K562 (cell line): Measurements from ENCODE around the gene PRICKLE4. TPM values are rescaled to one million over a fixed set of nuclear protein-coding genes. Genes with fewer than 3 reads are reported as not detected.

Experiments
- BMI1 ChIP-seq: fragments of 150-350 bp; IDR thresholded peaks from 2 replicates; pipeline ENCODE4 v1.6.1; 2014; ENCODE audit warnings: low read length
- BRD4 ChIP-seq: fragments of 200-600 bp; sonication (generic); IDR thresholded peaks from 2 replicates; pipeline ENCODE4 v1.6.1; 2017; ENCODE audit warnings: inconsistent platforms
- CCAR2 ChIP-seq: fragments of 200-400 bp; formaldehyde crosslinking; IDR thresholded peaks from 2 replicates; pipeline ENCODE4 v1.6.1; 2017; ENCODE audit warnings: mild to moderate bottlenecking, low read depth, low read length
- ETV1 ChIP-seq: fragments of 450-650 bp; conservative IDR thresholded peaks from 2 replicates; pipeline ENCODE4 v1.6.1; 2016; ENCODE audit warnings: missing genetic modification characterization, control low read depth, low read depth, missing compliant biosample characterization
- GATAD2A ChIP-seq: fragments of 450-650 bp; IDR thresholded peaks from 2 replicates; pipeline ENCODE4 v1.6.1; 2017
- HDAC1 ChIP-seq, 2 experiments: fragments of 450-650 bp; IDR thresholded peaks; 2 replicates each; pipeline ENCODE4 v1.6.1; 2016 to 2017; ENCODE audit warnings: inconsistent platforms in 1 of 2, mild to moderate bottlenecking in 1 of 2, moderate library complexity in 1 of 2
- HMG20A ChIP-seq: fragments of 450-650 bp; formaldehyde crosslinking; conservative IDR thresholded peaks from 2 replicates; pipeline ENCODE4 v1.4.0; 2020; ENCODE audit warnings: mild to moderate bottlenecking, mixed read lengths
- HOXB6 ChIP-seq: fragments of 250-450 bp; sonication (Bioruptor Pico); IDR thresholded peaks from 2 replicates; pipeline ENCODE4 v1.5.1; 2022; ENCODE audit warnings: mild to moderate bottlenecking, borderline replicate concordance
- IFI16 ChIP-seq: fragments of 250-450 bp; sonication (Bioruptor Pico); IDR thresholded peaks from 2 replicates; pipeline ENCODE4 v2.1.2; 2022; ENCODE audit warnings: mild to moderate bottlenecking, inconsistent platforms
- KLF10 ChIP-seq: fragments of 250-450 bp; sonication (Bioruptor Pico); IDR thresholded peaks from 2 replicates; pipeline ENCODE4 v1.6.1; 2021; ENCODE audit warnings: matching md5 sums
- MAX ChIP-seq: sonication (generic); formaldehyde crosslinking; IDR thresholded peaks from 2 replicates; pipeline ENCODE4 v1.9.0; 2022; ENCODE audit warnings: mild to moderate bottlenecking, missing genetic modification reagents
- MAZ ChIP-seq, 2 experiments: fragments of 450-650 bp in 1 of 2; sonication (generic) in 1 of 2; formaldehyde crosslinking; IDR thresholded peaks in 1 of 2; conservative IDR thresholded peaks in 1 of 2; 2 replicates each; pipeline versions ENCODE4 v1.4.0 to v1.5.0; 2020; ENCODE audit warnings: mild to moderate bottlenecking in 1 of 2, missing genetic modification reagents in 1 of 2
- MBD2 ChIP-seq: sonication (generic); IDR thresholded peaks from 2 replicates; pipeline ENCODE4 v1.6.1; 2016; ENCODE audit warnings: low read depth, borderline replicate concordance
- MTA3 ChIP-seq: fragments of 450-650 bp; formaldehyde crosslinking; IDR thresholded peaks from 2 replicates; pipeline ENCODE4 v1.6.1; 2017; ENCODE audit warnings: mild to moderate bottlenecking, borderline replicate concordance
- MYC ChIP-seq, 2 experiments: fragments of 250-450 bp in 1 of 2; sonication (Bioruptor Pico) in 1 of 2; IDR thresholded peaks; 2 replicates each; pipeline versions ENCODE4 v1.5.1 to v1.6.1; 2012 to 2021; ENCODE audit warnings: low read depth in 2 of 2, borderline replicate concordance in 1 of 2, improper control_type of control experiment in 1 of 2, low read length in 1 of 2, mild to moderate bottlenecking in 1 of 2, moderate library complexity in 1 of 2
- NCOA4 ChIP-seq: fragments of 450-650 bp; IDR thresholded peaks from 2 replicates; pipeline ENCODE4 v1.6.1; 2018; ENCODE audit warnings: mild to moderate bottlenecking; ENCODE audit not compliant: partially characterized antibody
- RCOR1 ChIP-seq, 2 experiments: IDR thresholded peaks; 2 replicates each; pipeline ENCODE4 v1.6.1; 2012; ENCODE audit warnings: low read depth in 2 of 2, low read length in 2 of 2, borderline replicate concordance in 1 of 2, improper control_type of control experiment in 1 of 2
- SAFB ChIP-seq: fragments of 200-400 bp; formaldehyde crosslinking; IDR thresholded peaks from 2 replicates; pipeline ENCODE4 v1.6.1; 2017; ENCODE audit warnings: low read depth, low read length, borderline replicate concordance
- STAG1 ChIP-seq: sonication (generic); formaldehyde crosslinking; IDR thresholded peaks from 2 replicates; pipeline ENCODE4 v1.5.0; 2020; ENCODE audit warnings: missing genetic modification reagents, borderline replicate concordance
- TAF7 ChIP-seq: fragments of 450-650 bp; IDR thresholded peaks from 2 replicates; pipeline ENCODE4 v1.6.1; 2016; ENCODE audit warnings: missing genetic modification characterization, missing compliant biosample characterization
- ZBTB8A ChIP-seq: fragments of 450-650 bp; IDR thresholded peaks from 2 replicates; pipeline ENCODE4 v1.6.1; 2018; ENCODE audit warnings: mild to moderate bottlenecking, moderate library complexity; ENCODE audit not compliant: partially characterized antibody
- ZFP1 ChIP-seq: fragments of 450-650 bp; formaldehyde crosslinking; IDR thresholded peaks from 2 replicates; pipeline ENCODE4 v1.4.0; 2020; ENCODE audit warnings: mild to moderate bottlenecking, mixed read lengths
- polyA plus RNA-seq, 8 experiments: library from polyadenylated mRNA; depleted of rRNA in 4 of 8; stranded (reverse) in 5 of 8; unstranded in 3 of 8; fragments of >200 nt; fragmentation: Nextera tagmentation in 2 of 8; fragmentation: Illumina TruSeq in 1 of 8; extraction: Ambion mirVana in 2 of 8; extraction: Trizol in 1 of 8; gene quantifications; 2 replicates each; pipeline versions ENCODE4 v1.2.1 to v1.2.3, GENCODE V29; 2011 to 2014; ENCODE audit warnings: inconsistent platforms in 1 of 8, missing spikeins in 1 of 8
- total RNA-seq, 7 experiments: library from RNA; depleted of rRNA in 6 of 7; stranded (reverse); fragments of >200 nt in 6 of 7; fragmentation: Illumina TruSeq in 2 of 7; extraction: Trizol in 2 of 7; gene quantifications; 2 replicates each; pipeline versions ENCODE4 v1.2.1 to v1.2.3, GENCODE V29; 2011 to 2021; ENCODE audit warnings: low replicate concordance in 1 of 7
- TF ChIP-seq, protein P1 (sequence below): fragments of 250-450 bp; sonication (Bioruptor Pico); IDR thresholded peaks from 2 replicates; pipeline ENCODE4 v1.4.0; 2020; ENCODE audit warnings: mild to moderate bottlenecking
- TF ChIP-seq, protein P2 (sequence below): fragments of 250-450 bp; sonication (Bioruptor Pico); IDR thresholded peaks from 2 replicates; pipeline ENCODE4 v1.8.0; 2021; ENCODE audit warnings: mild to moderate bottlenecking, moderate library complexity
- TF ChIP-seq, protein P3 (sequence below): fragments of 250-450 bp; sonication (Bioruptor Pico); IDR thresholded peaks from 2 replicates; pipeline ENCODE4 v1.4.0; 2020

Gene PRICKLE4
- total and polyA plus RNA-seq, 9 of the 15 experiments (the other 6 are each of a cell fraction or from before 2014, with no cell fraction given) = 0.20 to 0.32 (median 0.27) TPM; not detected in 6

GRCh38 chr6:41787219-41787917, 6.8 kb downstream of the PRICKLE4 start, which contains the start of gene TOMM6 (continued):
- TF ChIP-seq STAG1 (CRISPR knock-in tag) (0 out of 2 replicates have a peak, but pooled peaks have one; percentile 52), NCOA4 (no peak), GATAD2A (no peak), TAF7 (tag) (peak; percentile 93), BMI1 (no peak), HDAC1 (IDR thresholded peaks at IDR 0.05) (peak in 1 of 2 experiments; percentile 88; a peak in 3 of 4 replicates), MTA3 (peak; percentile 93), RCOR1 (IDR thresholded peaks at IDR 0.05; ENCODE audit: borderline replicate concordance in 1 of 2, low read depth in 2 of 2, low read length in 2 of 2) (peak in 1 of 2 experiments; percentile 55; a peak in 1 of 4 replicates), BRD4 (peak; percentile 91), HMG20A (CRISPR knock-in tag) (no peak), MAZ (CRISPR knock-in tag; conservative IDR thresholded peaks at IDR 0.05 in 1 of 2, IDR thresholded peaks at IDR 0.05 in 1 of 2) (peak; percentile 74 to 85), MBD2 (peak; percentile 84), IFI16 (0 out of 2 replicates have a peak, but pooled peaks have one; percentile 5), SAFB (no peak), ZBTB8A (no peak), HOXB6 (CRISPR knock-in tag) (no peak), ZFP1 (CRISPR knock-in tag) (no peak), CCAR2 (no peak), MAX (CRISPR knock-in tag) (peak; percentile 73; the same call in 1 of the 2 replicates), MYC (IDR thresholded peaks at IDR 0.05; ENCODE audit: low read depth, low read length) (peak; percentile 91), MYC (CRISPR knock-in tag; IDR thresholded peaks at IDR 0.05; ENCODE audit: borderline replicate concordance, low read depth) (0 out of 2 replicates have a peak, but pooled peaks have one; percentile 28), ETV1 (peak; percentile 99), KLF10 (no peak)
- TF ChIP-seq, protein P1, sequence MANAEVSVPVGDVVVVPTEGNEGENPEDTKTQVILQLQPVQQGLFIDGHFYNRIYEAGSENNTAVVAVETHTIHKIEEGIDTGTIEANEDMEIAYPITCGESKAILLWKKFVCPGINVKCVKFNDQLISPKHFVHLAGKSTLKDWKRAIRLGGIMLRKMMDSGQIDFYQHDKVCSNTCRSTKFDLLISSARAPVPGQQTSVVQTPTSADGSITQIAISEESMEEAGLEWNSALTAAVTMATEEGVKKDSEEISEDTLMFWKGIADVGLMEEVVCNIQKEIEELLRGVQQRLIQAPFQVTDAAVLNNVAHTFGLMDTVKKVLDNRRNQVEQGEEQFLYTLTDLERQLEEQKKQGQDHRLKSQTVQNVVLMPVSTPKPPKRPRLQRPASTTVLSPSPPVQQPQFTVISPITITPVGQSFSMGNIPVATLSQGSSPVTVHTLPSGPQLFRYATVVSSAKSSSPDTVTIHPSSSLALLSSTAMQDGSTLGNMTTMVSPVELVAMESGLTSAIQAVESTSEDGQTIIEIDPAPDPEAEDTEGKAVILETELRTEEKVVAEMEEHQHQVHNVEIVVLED = peak; percentile 22; the same call in 1 of the 2 replicates
- TF ChIP-seq, protein P2, sequence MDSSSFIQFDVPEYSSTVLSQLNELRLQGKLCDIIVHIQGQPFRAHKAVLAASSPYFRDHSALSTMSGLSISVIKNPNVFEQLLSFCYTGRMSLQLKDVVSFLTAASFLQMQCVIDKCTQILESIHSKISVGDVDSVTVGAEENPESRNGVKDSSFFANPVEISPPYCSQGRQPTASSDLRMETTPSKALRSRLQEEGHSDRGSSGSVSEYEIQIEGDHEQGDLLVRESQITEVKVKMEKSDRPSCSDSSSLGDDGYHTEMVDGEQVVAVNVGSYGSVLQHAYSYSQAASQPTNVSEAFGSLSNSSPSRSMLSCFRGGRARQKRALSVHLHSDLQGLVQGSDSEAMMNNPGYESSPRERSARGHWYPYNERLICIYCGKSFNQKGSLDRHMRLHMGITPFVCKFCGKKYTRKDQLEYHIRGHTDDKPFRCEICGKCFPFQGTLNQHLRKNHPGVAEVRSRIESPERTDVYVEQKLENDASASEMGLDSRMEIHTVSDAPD (CRISPR knock-in tag) = 0 out of 2 replicates have a peak, but pooled peaks have one; percentile 24
- TF ChIP-seq, protein P3, sequence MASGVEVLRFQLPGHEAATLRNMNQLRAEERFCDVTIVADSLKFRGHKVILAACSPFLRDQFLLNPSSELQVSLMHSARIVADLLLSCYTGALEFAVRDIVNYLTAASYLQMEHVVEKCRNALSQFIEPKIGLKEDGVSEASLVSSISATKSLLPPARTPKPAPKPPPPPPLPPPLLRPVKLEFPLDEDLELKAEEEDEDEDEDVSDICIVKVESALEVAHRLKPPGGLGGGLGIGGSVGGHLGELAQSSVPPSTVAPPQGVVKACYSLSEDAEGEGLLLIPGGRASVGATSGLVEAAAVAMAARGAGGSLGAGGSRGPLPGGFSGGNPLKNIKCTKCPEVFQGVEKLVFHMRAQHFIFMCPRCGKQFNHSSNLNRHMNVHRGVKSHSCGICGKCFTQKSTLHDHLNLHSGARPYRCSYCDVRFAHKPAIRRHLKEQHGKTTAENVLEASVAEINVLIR (CRISPR knock-in tag) = peak; percentile 96
